ENCODE data around the gene RPRD1B. TPM values are rescaled to one million over a fixed set of nuclear protein-coding genes. Genes with fewer than 3 reads are reported as not detected.

RPRD1B gene
- total and polyA plus RNA-seq, 2 of the 8 experiments (the other 6 are each of a cell fraction or from before 2014, with no cell fraction given) = 10.3 to 20.9 TPM

- peaks cover 0 to 3% (median 0%) of the 10 kb centered on the region in 4 experiments; a peak in 2 of 7 replicates for H3K4me1 ChIP-seq (replicated peaks in 1 of 4; ENCODE audit: control insufficient read depth in 3 of 4, insufficient read depth in 4 of 4, low read length in 3 of 4)
- H2AFZ ChIP-seq (ENCODE audit: low read length) = no peak overlapping the region
- no peaks in the 10 kb centered on the region for H3K79me2 ChIP-seq (ENCODE audit: control insufficient read depth in 1 of 2, insufficient read depth in 2 of 2, low read length in 2 of 2)
- H3K14ac ChIP-seq (ENCODE audit: insufficient read length) = no peak overlapping the region
- 91% methylated on average over 12 of the region's 12 CpGs; no CpG with 5 or more reads in 1 of the 2 experiments for WGBS, 2 experiments (ENCODE audit: extremely low coverage in 1 of 2, insufficient coverage in 1 of 2, insufficient read length in 1 of 2, insufficient replicate concordance in 2 of 2, low coverage in 1 of 2, low lambda C conversion rate in 2 of 2, missing lambda C conversion rate in 1 of 2)
- no peak overlapping the region for H2BK20ac ChIP-seq (ENCODE audit: low read length)
- no peak overlapping the region for H2BK120ac ChIP-seq (replicated peaks; ENCODE audit: low read depth, low read length)
- H3K4me2 ChIP-seq (ENCODE audit: insufficient read depth in 1 of 2, low read depth in 2 of 2, low read length in 2 of 2) = no peak overlapping the region
- H3K27me3 ChIP-seq (replicated peaks in 1 of 4; ENCODE audit: control insufficient read depth in 3 of 4, extremely low read depth in 1 of 4, insufficient read depth in 3 of 4, low read length in 3 of 4) = no peaks in the 10 kb centered on the region
- H3K23me2 ChIP-seq (ENCODE audit: low read depth, low read length) = no peaks in the 10 kb centered on the region
- H3K23ac ChIP-seq (ENCODE audit: insufficient read length) = no peak overlapping the region
- no peaks in the 10 kb centered on the region for H3K36me3 ChIP-seq (ENCODE audit: control insufficient read depth in 2 of 4, insufficient read depth in 4 of 4, low read length in 3 of 4)
- no peaks in the 10 kb centered on the region for H3K79me1 ChIP-seq (ENCODE audit: low read depth, low read length)
- H2BK15ac ChIP-seq (ENCODE audit: low read length) = no peak overlapping the region
- no peak for FAIRE-seq
- H2BK5ac ChIP-seq (ENCODE audit: low read depth, low read length) = no peak overlapping the region
- no peak for DNase-seq (ENCODE audit: low read depth in 1 of 2, low spot score in 2 of 2)
- no peak overlapping the region for H3K4ac ChIP-seq (replicated peaks; ENCODE audit: insufficient read length, low read depth, low read length)
- ChIA-PET POLR2A (ENCODE audit: partially characterized antibody) (no interaction called here), CTCF (ENCODE audit: partially characterized antibody) (interaction anchor here (1.0 to 3.3 kb wide), 4 partner anchors 13 to 116 kb away, joined by 4 to 16 read pairs (median 12); no protein-coding TSS in a partner anchor)
- H2AK5ac ChIP-seq (ENCODE audit: low read depth, low read length) = no peak overlapping the region
- H3K56ac ChIP-seq (replicated peaks; ENCODE audit: insufficient read length, low read depth, low read length) = no peak overlapping the region
- H2BK12ac ChIP-seq (ENCODE audit: low read depth, low read length) = no peak overlapping the region
- H4K8ac ChIP-seq (ENCODE audit: extremely low read depth, insufficient read depth, low read length) = no peak overlapping the region
- H4K91ac ChIP-seq (replicated peaks; ENCODE audit: insufficient read length, low read length) = no peak overlapping the region
- no peak overlapping the region for H3K4me3 ChIP-seq (ENCODE audit: extremely low read depth in 1 of 4, insufficient read depth in 2 of 4, low read depth in 3 of 4, low read length in 4 of 4)
- no peak overlapping the region for H3K9ac ChIP-seq (replicated peaks in 1 of 4; ENCODE audit: extremely low read depth in 1 of 4, low read depth in 3 of 4, low read length in 3 of 4)
- no peak overlapping the region for H4K5ac ChIP-seq (ENCODE audit: insufficient read length, low read depth, low read length)
- no peak overlapping the region for H3K18ac ChIP-seq (ENCODE audit: extremely low read depth, low read length)
- no peak overlapping the region for H3K27ac ChIP-seq (ENCODE audit: low read depth, low read length)
- no peaks in the 10 kb centered on the region for H3K9me3 ChIP-seq (ENCODE audit: insufficient read depth in 2 of 2, low read depth in 1 of 2, low read length in 1 of 2)
- H4K20me1 ChIP-seq (replicated peaks in 1 of 2; ENCODE audit: control insufficient read depth in 1 of 2, insufficient read depth in 2 of 2, low read length in 2 of 2) = no peaks in the 10 kb centered on the region
- TF ChIP-seq TEAD4 (IDR thresholded peaks at IDR 0.05; ENCODE audit: low read depth, low read length) = no peak
- no peak for TF ChIP-seq ATF3 (IDR thresholded peaks at IDR 0.05; ENCODE audit: insufficient read depth, low read depth, low read length)
- TF ChIP-seq E2F6 (IDR thresholded peaks at IDR 0.05) = no peak
- TF ChIP-seq SAP30 (IDR thresholded peaks at IDR 0.05; ENCODE audit: insufficient read depth, insufficient replicate concordance, low read length) = no peak
- TF ChIP-seq RAD21 (IDR thresholded peaks at IDR 0.05 in 1 of 2, conservative IDR thresholded peaks at IDR 0.05 in 1 of 2; ENCODE audit: low read depth in 2 of 2, low read length in 2 of 2) = no peak
Measured at GRCh38 chr20:38126932-38127621, 93.5 kb downstream of the RPRD1B start.
